ENCODE results near the gene OLR1.

The OLR1 gene

DNA sequence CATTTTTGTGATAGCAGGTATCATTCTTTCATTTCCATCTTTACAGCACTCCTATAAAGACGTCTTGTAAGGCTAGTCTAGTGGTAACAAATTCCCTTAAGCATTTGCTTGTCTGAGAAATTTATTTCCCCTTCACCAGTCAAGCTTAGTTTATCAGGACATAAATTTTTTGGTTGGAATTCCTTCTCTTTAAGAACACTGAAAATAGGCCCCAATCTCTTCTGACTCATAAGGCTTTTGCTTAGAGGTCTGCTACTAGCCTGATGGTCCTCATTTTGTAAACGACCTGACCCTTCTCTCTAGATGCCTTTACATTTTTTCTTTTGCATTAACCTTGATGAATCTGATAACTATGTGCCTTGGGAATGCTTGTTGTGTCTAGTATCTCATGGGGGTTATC is 20.3 kb downstream of the OLR1 start:
- no peak for DNase-seq

- no peak for DNase-seq
These were observed 24.1 kb downstream of the OLR1 start for GRCh38 chr12:10147714-10148403.

DNA sequence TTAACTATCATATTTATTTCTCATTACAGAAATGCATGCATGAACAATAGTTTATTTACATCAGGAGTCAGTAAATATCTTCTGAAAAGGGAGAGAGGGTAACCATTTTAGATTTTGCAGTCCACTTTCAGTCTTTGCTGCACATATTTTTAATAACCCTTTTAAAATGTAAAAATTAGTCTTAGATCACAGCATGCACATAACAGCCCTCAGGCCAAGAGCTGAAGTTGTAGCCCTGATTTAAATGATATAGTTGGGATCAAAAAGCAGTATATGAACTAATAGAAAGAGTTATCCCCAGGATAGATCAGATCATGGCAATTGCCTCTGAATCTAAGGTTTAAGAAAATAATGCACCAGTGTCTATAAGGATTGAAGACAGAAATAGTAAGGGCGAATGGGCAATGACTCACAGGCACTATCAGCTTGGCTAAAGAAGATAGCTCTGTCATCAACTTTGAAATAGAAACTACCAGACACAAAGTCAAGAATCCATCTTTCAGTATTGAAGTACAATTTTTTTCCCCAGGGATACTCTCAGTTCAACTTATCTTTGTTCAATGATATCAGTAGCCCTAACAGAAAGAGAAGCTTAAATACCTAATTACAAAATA is 28.8 kb downstream of the OLR1 start:
- DNase-seq: no peak

DNA sequence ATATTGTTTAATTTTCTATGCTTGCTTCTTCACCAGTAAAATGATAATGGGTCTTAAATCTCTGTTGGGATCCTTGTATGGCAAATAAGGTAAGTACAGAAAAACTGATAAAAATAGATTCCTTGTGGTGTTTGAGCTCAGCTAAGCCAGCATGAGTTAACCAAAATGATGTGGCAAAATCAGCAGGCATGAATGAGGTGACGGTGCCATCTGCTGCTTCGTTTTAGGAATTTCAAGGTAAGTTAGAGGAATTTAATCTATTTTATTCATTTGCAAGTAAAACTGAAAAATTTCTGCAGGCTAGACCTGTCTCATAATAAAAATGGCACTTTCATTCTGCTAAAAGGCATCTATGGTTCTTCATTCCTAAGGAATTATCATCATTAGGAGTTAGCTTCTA is 31.9 kb downstream of the OLR1 start:
- DNase-seq: peak; percentile 49 to 52

GRCh38 chr12:10136637-10137205 is 35.2 kb downstream of the OLR1 start:
- DNase-seq: no peak

GRCh38 chr12:10135126-10135525 is 36.8 kb downstream of the OLR1 start:
- DNase-seq: no peak

- no peak for DNase-seq
These were observed 39.0 kb downstream of the OLR1 start for GRCh38 chr12:10132850-10133370.

DNA sequence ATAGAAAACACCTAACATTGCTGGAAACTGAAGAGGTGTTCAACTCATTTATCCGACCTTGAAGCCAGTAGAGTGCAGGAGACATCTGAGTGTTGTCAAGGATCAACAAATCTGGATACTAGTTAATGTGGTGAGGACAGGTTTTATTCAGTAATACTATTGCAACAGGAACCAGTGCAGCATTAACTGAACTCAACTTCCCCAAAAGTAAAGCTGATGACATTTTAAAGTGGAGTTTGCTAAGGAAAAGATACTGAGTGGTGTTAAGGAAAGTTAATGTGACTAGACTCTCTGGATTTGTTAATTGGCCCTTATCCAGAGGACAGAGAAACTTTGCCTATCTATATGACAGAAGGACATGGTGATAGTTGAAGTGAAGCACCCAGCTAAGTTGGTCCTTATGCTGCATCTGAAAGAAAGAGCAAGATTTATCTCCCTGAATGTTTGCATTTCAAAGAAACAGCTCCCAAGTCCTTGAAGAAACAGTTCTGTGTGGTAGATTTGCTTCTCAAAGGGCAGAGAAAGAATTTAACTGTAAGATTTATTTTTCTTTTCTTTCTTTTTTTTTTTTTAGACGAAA is 40.7 kb downstream of the OLR1 start:
- peak; percentile 4 to 5 for DNase-seq

- no peak for DNase-seq
These were observed 41.9 kb downstream of the OLR1 start, which contains the start of gene CLEC7A for GRCh38 chr12:10130042-10130441. Gene CLEC7A, minus strand, starts transcription at chr12:10130199. Its CDS starts 117 bp downstream, at chr12:10130082.

DNA sequence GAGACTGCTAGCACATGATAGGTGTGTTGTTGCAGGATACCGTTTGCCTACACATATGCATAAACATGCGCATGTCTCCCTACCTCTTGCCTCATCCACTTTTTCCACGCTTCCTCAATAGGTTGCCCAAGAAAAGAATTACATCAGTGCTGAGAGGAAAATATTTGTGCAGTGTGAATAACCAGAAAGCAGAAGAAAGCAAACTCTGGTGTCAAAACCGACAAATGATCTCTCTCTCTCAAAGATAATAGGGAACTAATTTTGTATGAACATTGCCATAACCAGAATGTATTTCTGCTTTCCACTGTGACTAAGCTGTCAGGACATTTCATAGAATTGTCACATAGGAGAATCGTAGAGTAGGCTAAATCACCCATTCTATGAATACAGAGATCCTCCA is 43.2 kb downstream of the OLR1 start:
- DNase-seq: peak; percentile 66 to 73

- DNase-seq: no peak
These were observed 45.5 kb downstream of the OLR1 start for GRCh38 chr12:10126413-10126812.

GRCh38 chr12:10122689-10123088 is 49.2 kb downstream of the OLR1 start:
- no peak for DNase-seq

- DNase-seq: no peak
These were observed 50.7 kb downstream of the OLR1 start for GRCh38 chr12:10121278-10121677.

- DNase-seq: no peak
These were observed 52.9 kb downstream of the OLR1 start for GRCh38 chr12:10119066-10119465.

GRCh38 chr12:10115890-10116289 is 56.0 kb downstream of the OLR1 start:
- DNase-seq: no peak

- no peak for DNase-seq
These were observed 56.6 kb downstream of the OLR1 start for GRCh38 chr12:10115311-10115710.

DNA sequence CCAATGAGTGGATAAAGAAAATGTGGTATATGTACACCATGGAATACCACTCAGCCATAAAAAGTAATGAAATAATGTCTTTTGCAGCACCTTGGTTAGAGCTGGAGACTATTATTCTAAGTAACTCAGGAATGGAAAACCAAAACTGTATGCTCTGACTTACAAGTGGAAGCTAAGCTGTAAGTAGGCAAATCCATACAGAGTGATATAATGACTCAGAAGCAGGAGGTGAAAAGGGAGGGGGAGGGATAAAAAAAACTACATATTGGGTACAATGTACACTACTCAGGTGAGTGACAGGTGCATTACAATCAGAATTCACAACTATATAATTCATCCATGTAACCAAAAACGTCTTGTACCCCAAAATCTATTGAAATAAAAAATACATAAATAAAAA is 58.0 kb downstream of the OLR1 start:
- no peak for DNase-seq

- DNase-seq: no peak
These were observed 58.9 kb downstream of the OLR1 start for GRCh38 chr12:10113075-10113474.

GRCh38 chr12:10111451-10111850 is 60.5 kb downstream of the OLR1 start:
- no peak for DNase-seq

- no peak for DNase-seq
These were observed 61.6 kb downstream of the OLR1 start for GRCh38 chr12:10110256-10110844.

Data from Kasumi-1 (cell line).